Fibroblast of skin of abdomen (primary cell): ENCODE measurements around the gene TAS2R13. TPM values are rescaled to one million over a fixed set of nuclear protein-coding genes. Genes with fewer than 3 reads are reported as not detected.

Experiments used
- DNase-seq: peaks from one replicate; pipeline ENCODE4 v3.0.0-alpha.2; 2013
- polyA plus RNA-seq, 2 experiments: library from polyadenylated mRNA; unstranded; fragments of 120-200 nt; gene quantifications; one replicate each; pipeline ENCODE4 v1.2.1, GENCODE V29; 2013; ENCODE audit not compliant: insufficient read length in 2 of 2

The TAS2R13 gene, protein sequence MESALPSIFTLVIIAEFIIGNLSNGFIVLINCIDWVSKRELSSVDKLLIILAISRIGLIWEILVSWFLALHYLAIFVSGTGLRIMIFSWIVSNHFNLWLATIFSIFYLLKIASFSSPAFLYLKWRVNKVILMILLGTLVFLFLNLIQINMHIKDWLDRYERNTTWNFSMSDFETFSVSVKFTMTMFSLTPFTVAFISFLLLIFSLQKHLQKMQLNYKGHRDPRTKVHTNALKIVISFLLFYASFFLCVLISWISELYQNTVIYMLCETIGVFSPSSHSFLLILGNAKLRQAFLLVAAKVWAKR
- polyA plus RNA-seq (2013, experiment 1 of 2; ENCODE audit: insufficient read length) = not detected
- not detected for polyA plus RNA-seq (2013, experiment 2 of 2; ENCODE audit: insufficient read length)

DNA sequence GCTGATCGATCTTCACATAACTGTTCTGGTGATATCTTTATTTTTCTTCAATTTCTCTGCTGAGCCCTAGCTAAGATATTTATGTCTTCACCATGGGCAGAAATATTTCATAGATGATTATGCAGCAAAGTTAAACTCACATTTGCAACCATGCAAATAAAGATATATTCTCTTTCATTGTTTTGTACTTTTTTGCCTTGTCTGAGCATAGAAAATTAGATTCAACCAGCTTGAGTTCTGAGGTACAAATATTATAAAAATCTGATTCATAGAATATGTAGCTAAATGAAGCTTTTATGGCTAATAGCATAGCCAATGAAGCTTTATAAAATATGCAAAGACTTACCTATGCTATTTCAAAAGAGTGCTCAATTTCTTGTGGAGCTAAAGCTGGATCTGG lies at the start of gene TAS2R13:
Gene TAS2R13, minus strand, starts transcription at position 101 of the 400 bp plus-strand sequence. CDS start 264 bp downstream, outside the sequence.
- no peak for DNase-seq

DNA sequence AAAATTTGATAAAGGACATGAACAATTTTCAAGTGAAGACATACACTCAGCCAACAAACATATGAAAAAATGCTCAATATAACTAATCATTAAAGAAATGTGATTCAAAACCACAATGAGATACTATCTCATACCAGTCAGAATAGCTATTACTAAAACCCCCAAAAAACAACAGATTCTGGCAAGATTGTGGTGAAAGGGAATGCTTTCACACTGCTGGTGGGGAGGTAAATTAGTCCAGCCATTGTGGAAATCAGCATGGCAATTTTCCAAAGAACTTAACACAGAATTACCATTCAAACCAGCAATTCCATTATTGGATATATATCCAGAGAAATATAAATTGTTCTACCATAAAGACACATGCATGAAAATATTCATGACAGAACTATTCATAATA lies 48.4 kb upstream of the TAS2R13 start:
- DNase-seq = peak; percentile 60

DNA sequence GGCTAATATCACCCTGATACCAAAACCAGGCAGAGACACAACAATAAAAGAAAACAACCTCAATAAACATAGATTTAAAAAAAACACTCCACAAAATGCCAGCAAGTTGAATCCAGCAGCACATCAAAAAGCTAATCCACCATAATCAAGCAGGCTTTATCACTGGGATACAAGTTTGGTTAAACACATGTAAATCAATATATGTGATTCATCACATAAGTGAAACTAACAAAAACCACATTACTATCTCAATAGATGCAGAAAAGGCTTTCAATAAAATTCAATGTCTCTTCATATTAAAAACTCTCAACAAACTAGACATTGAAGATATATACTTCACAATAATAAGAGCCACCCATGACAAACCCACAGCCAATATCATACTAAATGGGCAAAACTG lies 46.7 kb upstream of the TAS2R13 start:
- no peak for DNase-seq

DNA sequence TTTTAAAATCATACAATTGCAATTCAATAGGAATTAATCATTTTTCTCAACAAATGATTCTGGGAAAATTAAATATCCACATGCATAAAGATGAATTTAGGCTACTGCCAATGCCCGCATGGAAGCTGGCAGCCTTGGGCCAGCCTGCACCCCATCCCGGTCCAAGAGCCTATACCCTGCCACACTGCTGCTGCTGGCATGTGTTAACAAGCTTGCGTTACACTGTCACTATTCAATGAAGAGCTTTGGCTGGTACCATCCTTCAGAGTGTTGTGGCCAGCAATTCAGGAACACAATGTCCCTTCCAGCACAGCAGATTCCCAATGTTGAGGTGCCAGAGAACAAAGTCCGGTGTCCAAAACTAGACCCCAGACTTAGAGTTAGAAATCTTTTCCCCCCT lies 43.3 kb upstream of the TAS2R13 start:
- no peak for DNase-seq

DNA sequence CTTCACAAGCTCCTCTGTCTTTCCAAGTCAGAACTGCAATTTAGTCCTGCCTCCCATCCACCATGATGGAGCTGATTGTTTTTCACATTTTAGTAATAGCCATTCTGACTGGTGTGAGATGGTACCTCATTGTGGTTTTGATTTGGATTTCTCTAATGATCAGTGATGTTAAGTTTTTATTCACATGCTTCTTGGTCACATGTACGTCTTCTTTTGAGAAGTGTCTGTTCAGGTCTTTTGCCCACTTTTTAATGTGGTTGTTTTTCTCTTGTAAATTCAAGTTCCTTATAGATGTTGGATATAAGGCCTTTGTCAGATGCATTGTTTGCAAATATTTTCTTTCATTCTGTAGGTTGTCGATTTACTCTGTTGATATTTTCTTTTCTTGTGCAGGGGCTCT lies 33.8 kb upstream of the TAS2R13 start:
- DNase-seq = no peak

DNA sequence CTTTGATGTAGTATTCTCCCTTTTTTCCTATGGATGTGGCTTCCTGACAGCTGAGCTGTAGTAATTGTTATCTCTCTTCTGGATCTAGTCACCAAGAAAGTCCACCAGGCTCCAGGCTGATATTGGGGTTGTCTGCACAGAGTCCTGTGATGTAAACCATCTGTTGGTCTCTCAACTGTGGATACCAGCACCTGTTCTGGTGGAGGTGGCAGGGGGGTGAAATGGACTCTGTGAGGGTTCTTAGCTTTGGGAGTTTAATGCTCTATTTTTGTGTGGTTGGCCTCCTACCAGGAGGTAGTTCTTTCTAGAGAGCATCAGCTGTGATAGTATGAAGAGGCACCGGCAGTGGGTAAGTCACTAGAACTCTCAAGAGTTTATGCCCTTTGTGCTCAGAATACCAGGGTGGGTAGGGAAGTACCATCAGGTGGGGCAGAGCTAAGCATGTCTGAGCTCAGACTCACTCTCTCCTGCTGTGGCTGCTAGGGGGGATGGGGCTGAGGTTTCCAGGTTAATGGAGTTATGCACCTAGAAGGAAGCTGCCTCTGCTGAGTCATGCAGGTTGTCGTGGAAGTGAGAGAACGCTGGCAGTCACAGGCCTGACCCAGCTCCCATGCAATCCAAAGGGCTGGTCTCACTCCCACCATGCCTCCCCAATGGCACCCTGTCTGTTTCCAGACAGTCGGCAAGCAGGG lies 32.7 kb upstream of the TAS2R13 start:
- DNase-seq = no peak

DNA sequence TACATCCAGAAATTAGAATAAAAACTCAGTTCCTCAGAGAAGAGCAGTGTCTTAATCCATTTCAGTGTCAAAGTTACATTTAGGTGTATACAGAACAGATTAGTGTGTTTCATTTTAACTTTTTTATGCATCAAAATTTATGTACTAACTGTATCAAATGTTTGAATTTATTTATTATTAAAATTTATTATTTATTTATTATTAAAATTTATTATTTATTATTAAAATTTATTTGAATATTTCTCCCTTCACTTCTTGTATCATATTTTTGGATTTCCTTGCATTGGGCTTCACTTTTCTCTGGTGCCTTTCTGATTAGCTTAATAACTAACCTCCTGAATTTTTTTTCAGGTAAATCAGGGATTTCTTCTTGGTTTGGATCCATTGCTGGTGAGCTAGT lies 32.0 kb upstream of the TAS2R13 start:
- no peak for DNase-seq

DNA sequence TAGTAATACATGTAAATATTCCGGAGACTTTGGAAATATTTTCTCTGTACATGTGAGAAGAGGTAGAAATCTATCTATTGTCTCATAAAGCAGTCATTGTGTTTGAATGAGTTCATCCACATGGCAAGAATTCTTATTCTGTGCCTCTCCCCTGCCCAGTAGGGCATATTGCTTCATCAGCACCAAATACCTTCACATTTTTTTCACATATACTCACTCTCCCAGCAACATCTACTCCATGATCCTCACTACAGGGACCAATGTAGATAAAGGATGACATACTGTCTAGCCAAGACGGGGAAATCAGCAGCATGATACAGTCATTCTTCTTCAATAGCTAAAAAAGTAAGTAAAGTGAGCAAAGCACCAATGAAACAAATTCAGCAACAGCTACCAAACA lies 31.0 kb upstream of the TAS2R13 start:
- peak; percentile 77 for DNase-seq

DNA sequence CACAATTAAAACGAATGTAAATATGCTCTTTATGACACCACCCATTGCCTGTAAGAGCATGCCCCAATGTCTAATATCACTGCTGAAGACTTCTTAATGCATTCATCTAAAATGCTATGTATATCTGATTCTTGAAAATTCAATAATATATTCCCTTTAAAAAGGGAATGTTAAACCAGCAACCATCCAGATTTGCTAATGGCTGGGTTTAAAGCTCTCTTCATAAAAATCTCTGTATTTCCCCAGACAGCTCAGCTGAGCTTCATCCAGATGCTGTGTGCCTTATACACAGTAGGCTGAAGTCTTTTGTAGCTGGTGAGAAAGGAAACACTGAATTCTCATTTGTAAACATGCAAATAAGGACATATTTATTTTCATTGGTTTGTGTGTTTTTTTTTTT lies 29.8 kb upstream of the TAS2R13 start, which contains the start of gene TAS2R14:
Gene TAS2R14, minus strand, starts transcription at position 101 of the 400 bp plus-strand sequence. Its CDS starts 56 bp downstream, at position 45.
- DNase-seq = no peak

DNA sequence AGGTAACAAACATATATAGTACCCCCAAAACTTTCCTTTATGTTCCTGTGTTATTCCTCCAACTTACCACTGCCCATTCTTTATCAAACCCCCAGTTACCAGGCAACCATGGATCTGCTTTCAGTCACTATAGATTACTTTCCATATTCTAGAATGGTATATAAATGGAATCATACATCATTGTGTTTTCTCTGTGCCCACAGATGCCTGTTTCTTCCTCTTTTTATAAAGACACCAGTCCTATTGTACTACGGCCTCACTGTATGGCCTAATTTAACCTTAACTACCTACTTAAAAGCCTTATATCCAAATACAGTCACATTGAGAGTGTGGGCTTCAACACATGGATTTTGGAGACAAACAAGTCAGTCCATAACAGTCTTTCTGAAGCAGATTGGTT lies 27.1 kb upstream of the TAS2R13 start:
- no peak for DNase-seq

DNA sequence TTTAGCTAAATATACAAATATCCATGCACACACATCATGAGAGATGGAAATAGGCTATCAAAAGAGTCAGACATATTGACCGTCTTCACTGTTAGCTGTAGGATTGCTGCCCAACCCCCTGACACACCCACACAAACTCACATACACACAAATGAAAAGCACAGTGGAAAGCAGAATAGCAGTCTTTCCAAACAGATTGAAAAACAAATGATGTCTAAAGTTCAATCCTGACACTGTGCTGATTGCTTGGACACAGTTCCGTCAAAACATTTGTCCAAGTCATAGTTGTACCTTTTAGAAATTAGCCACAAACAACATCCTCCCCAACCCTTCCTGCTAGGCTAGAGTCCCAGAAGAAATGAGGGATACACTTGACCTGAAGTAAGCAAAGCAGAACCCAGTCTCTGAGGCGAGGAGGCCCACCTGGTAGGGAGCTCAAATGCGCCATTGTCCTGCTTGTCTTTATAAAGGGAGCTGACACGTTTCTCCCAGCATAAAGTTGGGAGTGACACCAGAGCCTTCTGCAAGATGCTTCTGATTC lies 19.5 kb upstream of the TAS2R13 start, which contains the start of gene PRH2:
Gene PRH2, plus strand, starts transcription at position 491 of the 541 bp plus-strand sequence. Its CDS starts 38 bp downstream, at position 529.
- DNase-seq = no peak

DNA sequence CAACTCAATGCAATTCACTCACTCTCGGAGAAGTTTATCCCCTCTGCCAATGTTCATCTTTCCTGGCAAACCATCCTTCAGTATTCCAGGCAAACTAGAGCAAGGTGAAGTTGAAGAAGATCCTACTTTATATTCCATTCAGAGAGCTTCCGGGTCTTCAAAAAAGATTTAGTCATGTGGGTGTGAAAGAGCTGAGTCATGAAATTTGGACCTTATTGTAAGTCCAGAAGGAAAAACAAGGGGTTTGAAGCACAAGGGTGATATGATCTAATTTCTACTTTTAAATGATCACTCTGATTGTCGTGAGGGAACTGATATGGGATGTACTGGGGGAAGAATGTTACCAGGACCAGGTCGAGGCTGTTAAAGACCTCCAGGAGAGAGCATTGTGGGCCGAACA lies 16.9 kb upstream of the TAS2R13 start:
- no peak for DNase-seq

DNA sequence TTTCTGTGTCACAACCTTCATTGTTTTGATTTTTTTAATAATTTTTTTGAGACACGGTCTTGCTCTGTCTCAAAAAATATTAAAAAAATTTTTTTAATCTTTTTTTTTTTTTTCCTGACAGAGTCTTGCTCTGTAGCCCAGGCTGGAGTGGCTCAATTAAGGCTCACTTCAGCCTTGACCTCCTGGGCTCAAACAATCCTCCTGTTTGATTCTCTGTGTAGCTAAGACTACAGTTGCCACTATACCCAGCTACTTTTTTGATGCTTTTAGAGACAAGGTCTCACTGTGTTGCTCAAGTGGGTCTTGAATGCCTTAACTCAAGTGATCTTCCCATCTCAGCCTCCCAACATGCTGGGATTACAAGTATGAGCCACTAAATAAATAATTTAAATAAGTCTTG lies 10.4 kb upstream of the TAS2R13 start:
- DNase-seq = no peak

DNA sequence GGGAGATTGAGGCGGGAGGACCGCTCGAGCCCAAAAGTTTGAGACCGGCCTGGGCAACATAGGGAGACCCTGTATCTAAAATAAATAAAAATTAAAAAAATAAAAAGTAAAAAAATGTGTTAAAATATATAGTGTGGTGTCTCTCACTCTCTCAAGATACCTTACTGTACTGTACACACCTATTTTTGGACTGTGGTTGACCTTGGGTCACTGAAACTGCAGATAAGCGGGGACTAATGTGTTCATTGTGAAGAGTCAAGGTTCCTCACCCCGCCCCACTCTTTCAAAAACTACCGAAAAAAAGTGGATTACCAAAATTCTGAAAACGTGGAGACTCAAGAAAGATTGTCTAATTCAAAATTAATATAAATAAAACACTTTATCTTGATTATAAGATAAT lies 1.0 kb upstream of the TAS2R13 start:
- no peak for DNase-seq

DNA sequence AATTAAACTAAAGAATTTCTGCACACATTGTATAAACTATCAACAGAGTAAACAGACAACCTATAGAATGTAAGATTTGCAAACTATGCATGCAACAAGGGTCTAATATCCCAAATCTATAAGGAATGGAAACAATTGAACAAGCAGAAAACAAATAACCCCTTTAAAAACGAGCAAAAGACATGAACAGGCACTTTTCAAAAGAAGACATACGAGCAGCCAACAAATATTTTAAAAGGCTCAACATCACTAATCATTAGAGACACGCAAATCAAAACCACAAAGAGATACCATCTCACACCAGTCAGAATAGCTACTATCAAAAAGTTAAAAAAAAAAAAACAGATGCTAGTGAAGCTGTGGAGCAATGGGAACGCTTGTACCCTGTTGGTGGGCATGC lies 4.7 kb downstream of the TAS2R13 start:
- no peak for DNase-seq

DNA sequence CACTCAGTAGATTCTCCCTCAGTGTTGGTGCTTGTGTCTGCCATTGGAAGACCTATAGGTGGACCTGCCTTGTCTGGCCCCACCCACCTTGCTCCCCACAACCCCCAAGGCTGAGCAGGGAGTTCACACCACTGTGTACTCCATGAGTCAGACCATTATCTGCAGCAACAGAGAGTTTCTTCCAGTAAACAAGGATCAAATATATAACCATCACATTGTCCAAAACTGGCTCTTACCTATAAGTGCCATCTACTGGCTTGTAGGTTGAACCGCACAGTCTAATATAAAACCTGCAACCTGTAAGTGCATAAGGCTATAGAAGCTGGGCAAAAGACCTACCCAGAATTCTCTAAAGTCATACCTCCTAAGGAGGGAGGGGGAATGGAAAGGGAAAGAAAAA lies 7.9 kb downstream of the TAS2R13 start:
- DNase-seq = no peak

DNA sequence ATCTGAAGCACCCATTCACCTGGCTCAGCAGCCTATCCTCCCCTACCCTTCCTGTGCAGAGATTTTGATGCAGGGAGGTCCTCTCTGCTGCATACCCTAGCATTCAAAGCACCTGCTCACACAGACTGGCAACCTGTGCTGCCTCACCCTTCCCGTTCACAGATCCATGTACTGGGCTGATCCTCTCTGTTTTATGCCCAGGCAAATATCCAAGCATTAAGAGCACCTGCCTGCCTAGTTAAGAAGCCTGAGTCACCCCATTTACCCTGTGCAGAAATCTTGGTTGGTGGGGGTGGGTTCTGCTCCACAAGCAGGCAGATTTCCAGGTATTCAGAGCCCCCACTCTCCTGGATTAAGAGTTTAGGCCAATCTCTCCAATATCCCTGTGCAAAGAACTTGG lies 8.4 kb downstream of the TAS2R13 start:
- no peak for DNase-seq

DNA sequence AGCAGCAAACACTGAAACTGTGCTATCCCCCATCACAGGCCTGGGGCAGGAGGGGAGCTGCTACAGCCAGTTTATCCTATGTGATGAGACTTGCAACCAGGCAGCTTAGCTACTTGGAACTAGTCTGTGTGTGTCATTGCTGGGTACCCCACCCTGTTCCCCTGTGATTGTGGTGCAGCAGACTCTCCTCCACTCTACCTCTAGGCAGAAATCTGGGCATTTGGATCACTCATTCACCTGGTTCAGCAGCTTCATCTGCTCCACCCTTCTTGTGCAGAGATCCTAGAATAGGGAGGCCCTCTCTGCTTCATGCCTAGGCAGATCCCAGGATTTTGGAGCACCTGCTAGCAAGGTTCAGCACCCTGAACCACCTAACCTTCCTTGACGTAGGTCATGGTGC lies 8.8 kb downstream of the TAS2R13 start:
- no peak for DNase-seq

DNA sequence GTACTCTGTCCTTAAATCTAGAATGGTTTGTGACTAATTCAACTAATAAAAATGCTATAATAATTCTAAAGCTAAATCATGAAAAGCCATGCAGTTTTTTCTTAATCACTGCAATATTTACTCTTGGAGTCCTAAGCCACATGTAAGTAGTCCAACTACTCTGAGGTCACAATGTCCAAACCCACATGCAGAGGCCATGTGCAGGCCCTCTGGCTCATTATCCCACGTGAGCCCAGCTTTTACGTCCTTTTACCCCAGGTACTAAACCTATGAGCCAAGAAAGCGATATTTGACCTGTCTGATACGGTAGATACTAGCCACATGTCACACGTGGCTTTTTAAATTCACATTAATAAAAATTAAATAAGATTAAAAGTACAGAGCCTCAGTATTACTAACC lies 12.5 kb downstream of the TAS2R13 start:
- no peak for DNase-seq

DNA sequence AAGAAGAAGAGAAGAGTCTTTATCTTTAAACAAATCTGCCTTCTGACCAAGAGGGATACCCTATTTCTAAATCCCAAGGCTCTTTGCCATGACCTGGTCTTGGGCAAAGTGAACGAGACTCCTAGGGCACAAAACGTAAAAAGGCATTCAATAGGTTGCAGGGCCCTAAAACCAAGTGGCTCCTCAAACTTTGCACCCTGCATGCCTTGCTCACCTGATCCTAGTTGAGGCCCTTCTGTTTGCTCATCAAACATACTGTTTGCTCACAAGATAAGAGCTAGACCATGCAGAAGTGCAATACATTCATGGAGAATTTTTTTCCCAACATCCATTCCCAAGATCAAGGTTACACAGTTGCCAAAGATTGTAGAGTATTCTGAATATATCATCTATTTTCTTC lies 17.4 kb downstream of the TAS2R13 start:
- no peak for DNase-seq

DNA sequence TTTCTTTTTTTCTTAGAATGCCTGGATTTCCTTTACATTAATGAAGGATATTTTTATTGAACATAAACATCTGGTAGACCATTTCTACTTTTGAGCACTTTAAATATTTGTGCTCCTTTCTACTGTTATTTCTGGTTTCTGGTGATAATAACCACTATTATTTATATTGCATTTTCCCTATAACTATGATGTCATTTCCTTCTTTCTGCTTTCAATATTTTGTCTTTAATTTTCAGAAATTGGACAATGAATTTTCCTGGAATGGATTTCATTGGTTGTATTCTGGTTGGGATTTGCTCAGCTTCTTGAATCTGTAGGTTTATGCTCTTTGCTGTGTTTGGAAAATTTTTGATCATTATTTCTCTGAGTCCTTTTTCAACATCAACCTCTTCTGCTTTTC lies 20.1 kb downstream of the TAS2R13 start:
- no peak for DNase-seq

DNA sequence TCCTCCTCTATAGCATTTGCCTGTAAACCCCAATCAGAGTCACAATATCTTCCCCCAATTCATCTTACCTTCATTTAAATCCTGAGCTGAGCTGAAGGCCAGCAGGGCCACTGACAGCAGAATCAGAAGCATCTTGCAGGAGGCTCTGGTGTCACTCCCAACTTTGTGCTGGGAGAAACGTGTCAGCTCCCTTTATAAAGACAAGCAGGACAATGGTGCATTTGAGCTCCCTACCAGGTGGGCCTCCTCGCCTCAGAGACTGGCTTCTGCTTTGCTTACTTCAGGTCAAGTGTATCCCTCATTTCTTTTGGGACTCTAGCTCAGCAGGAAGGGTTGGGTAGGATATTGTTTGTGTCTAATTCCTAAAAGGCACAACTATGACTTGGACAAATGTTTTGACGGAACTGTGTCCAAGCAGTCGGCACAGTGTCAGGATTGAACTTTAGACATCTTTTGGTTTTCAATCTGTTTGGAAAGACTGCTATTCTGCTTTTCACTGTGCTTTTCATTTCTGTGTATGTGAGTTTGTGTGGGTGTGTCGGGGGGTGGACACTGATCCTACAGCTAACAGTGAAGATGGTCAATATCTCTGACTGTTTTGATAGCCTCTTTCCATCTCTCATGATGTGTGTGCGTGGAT lies 25.2 kb downstream of the TAS2R13 start, which contains the start of gene PRH1:
Gene PRH1, minus strand, starts transcription at position 170 of the 640 bp plus-strand sequence. Its CDS starts 38 bp downstream, at position 132.
- DNase-seq = no peak

DNA sequence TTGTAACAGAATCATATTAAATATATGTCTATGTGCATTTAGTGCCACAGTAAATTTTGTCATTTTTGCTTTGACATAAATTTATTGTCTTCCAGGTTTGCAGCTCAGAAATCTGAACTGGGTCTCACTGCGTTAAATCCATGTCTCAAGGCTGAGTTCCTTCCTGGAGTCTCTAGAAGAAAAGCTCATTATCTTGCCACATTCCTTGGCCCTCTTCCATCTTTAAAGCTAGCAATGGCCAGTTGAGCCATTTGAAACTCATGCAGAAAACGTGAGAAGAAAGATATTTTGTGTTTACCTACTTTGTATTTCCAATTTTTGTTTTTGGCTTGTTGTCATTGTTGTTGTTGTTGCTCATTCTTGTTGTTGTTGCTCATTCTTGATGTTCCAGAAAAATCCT lies 36.0 kb downstream of the TAS2R13 start:
- peak; percentile 13 for DNase-seq
